A549 (cell line): ENCODE measurements around the gene ADI1. TPM values are rescaled to one million over a fixed set of nuclear protein-coding genes. Genes with fewer than 3 reads are reported as not detected.

Experiments used
- ATAC-seq, 2 experiments: fragments of 200-7000 bp in 1 of 2; fragments of >200 bp in 1 of 2; cut with Nextera tagmentation in 1 of 2; cut with Tn5 transposase in 1 of 2; 3 replicates each; pipeline versions ENCODE4 v1.8.0 to v1.9.1; 2018 to 2020; ENCODE audit warnings: mild to moderate bottlenecking in 1 of 2, moderate library complexity in 1 of 2
- CTCF ChIA-PET: fragments of 300-600 bp; sonication (Branson Sonifier 250); formaldehyde crosslinking; extraction: SDS; loops from one replicate; lab custom pipeline; 2021; ENCODE audit warnings: antibody characterized with exemption, inconsistent platforms; lab: Yijun Ruan, JAX
- POLR2A ChIA-PET: fragments of 350-600 bp; formaldehyde crosslinking; extraction: SDS; loops from one replicate; lab custom pipeline; 2021; ENCODE audit warnings: antibody characterized with exemption, inconsistent platforms; lab: Yijun Ruan, JAX
- DNase-seq, 2 experiments: peaks; one replicate each; pipeline versions ENCODE4 v3.0.0 to v3.0.0-alpha.2; 2011 to 2016; ENCODE audit warnings: low read depth in 1 of 2, low spot score in 1 of 2
- FAIRE-seq: peaks from 2 replicates; lab custom pipeline; 2011; peaks lifted over from hg19 to GRCh38; lab: Jason Lieb, UNC
- H3K27ac ChIP-seq, 2 experiments: fragments of >200 bp; sonication (Bioruptor Twin); formaldehyde crosslinking; 3 replicates each; pipeline ENCODE4 v1.5.1; 2016 to 2017
- H3K4me1 ChIP-seq: fragments of >200 bp; sonication (Bioruptor Twin); formaldehyde crosslinking; 3 replicates; pipeline ENCODE4 v1.6.1; 2016
- H3K4me2 ChIP-seq: fragments of >200 bp; sonication (Bioruptor Twin); formaldehyde crosslinking; 3 replicates; pipeline ENCODE4 v1.6.1; 2016
- H3K4me3 ChIP-seq: fragments of >200 bp; sonication (Bioruptor Twin); formaldehyde crosslinking; 3 replicates; pipeline ENCODE4 v1.5.1; 2016
- H3K9me3 ChIP-seq: fragments of >200 bp; sonication (Bioruptor Twin); formaldehyde crosslinking; 3 replicates; pipeline ENCODE4 v1.6.1; 2016
- BCL3 ChIP-seq: fragments of >200 bp; sonication (Bioruptor Twin); formaldehyde crosslinking; IDR thresholded peaks from 3 replicates; pipeline ENCODE4 v1.6.1; 2016
- BHLHE40 ChIP-seq: IDR thresholded peaks from 2 replicates; pipeline ENCODE4 v1.6.1; 2012; ENCODE audit warnings: low read depth, low read length, inconsistent platforms
- CBX2 ChIP-seq: fragments of 200-600 bp; sonication (generic); IDR thresholded peaks from 2 replicates; pipeline ENCODE4 v1.6.1; 2016; ENCODE audit warnings: low read depth, mild to moderate bottlenecking, borderline replicate concordance
- CBX8 ChIP-seq: fragments of 200-600 bp; sonication (generic); IDR thresholded peaks from 2 replicates; pipeline ENCODE4 v1.6.1; 2016
- CHD2 ChIP-seq: fragments of 150-350 bp; IDR thresholded peaks from 2 replicates; pipeline ENCODE4 v1.6.1; 2014; ENCODE audit warnings: low read length; ENCODE audit not compliant: partially characterized antibody
- CHD4 ChIP-seq: fragments of 200-600 bp; sonication (generic); IDR thresholded peaks from 2 replicates; pipeline ENCODE4 v1.6.1; 2016; ENCODE audit warnings: antibody characterized with exemption, mild to moderate bottlenecking, borderline replicate concordance
- CTCF ChIP-seq: fragments of >200 bp; sonication (Bioruptor Twin); formaldehyde crosslinking; IDR thresholded peaks from 3 replicates; pipeline ENCODE4 v1.5.1; 2016
- EHF ChIP-seq: fragments of 250-450 bp; sonication (Bioruptor Pico); IDR thresholded peaks from 2 replicates; pipeline ENCODE4 v1.5.0; 2020; ENCODE audit warnings: mild to moderate bottlenecking
- ELK1 ChIP-seq: fragments of 150-350 bp; IDR thresholded peaks from 2 replicates; pipeline ENCODE4 v1.6.1; 2014; ENCODE audit warnings: low read depth, mild to moderate bottlenecking, low read length
- EP300 ChIP-seq, 2 experiments: fragments of >200 bp; sonication (Bioruptor Twin); formaldehyde crosslinking; IDR thresholded peaks; 2 replicates in 1 of 2; 3 replicates in 1 of 2; pipeline ENCODE4 v1.6.1; 2016 to 2017
- ESRRA ChIP-seq: fragments of 150-350 bp; IDR thresholded peaks from 2 replicates; pipeline ENCODE4 v1.6.1; 2014; ENCODE audit warnings: mild to moderate bottlenecking, low read length, borderline replicate concordance
- FOSL2 ChIP-seq, 2 experiments: fragments of 450-650 bp in 1 of 2; fragments of >200 bp in 1 of 2; sonication (Bioruptor Twin) in 1 of 2; formaldehyde crosslinking; IDR thresholded peaks; 2 replicates each; pipeline versions ENCODE4 v1.5.0 to v1.6.1; 2016 to 2020; ENCODE audit warnings: mild to moderate bottlenecking in 1 of 2, moderate library complexity in 1 of 2
- HDAC2 ChIP-seq: fragments of 200-600 bp; sonication (generic); IDR thresholded peaks from 2 replicates; pipeline ENCODE4 v1.6.1; 2016
- HOXB13 ChIP-seq: fragments of 250-450 bp; sonication (Bioruptor Pico); IDR thresholded peaks from 2 replicates; pipeline ENCODE4 v1.5.0; 2020; ENCODE audit warnings: low read depth, mild to moderate bottlenecking, moderate library complexity
- JUN ChIP-seq, 2 experiments: fragments of >200 bp; sonication (Bioruptor Twin); formaldehyde crosslinking; IDR thresholded peaks; 2 replicates in 1 of 2; 3 replicates in 1 of 2; pipeline ENCODE4 v1.6.1; 2016 to 2017
- JUNB ChIP-seq: fragments of >200 bp; sonication (Bioruptor Twin); formaldehyde crosslinking; IDR thresholded peaks from 2 replicates; pipeline ENCODE4 v1.6.1; 2016
- KDM1A ChIP-seq: fragments of 200-600 bp; sonication (generic); IDR thresholded peaks from 2 replicates; pipeline ENCODE4 v1.6.1; 2016; ENCODE audit warnings: low read depth, mild to moderate bottlenecking
- NPAS2 ChIP-seq: fragments of 250-450 bp; sonication (Bioruptor Pico); IDR thresholded peaks from 2 replicates; pipeline ENCODE4 v1.8.0; 2022; ENCODE audit warnings: mild to moderate bottlenecking, moderate library complexity, borderline replicate concordance
- POLR2A ChIP-seq: IDR thresholded peaks from 2 replicates; pipeline ENCODE4 v1.6.1; 2012; ENCODE audit warnings: mild to moderate bottlenecking, low read length
- RARB ChIP-seq: fragments of 250-450 bp; sonication (Bioruptor Pico); IDR thresholded peaks from 2 replicates; pipeline ENCODE4 v1.8.0; 2021; ENCODE audit warnings: mild to moderate bottlenecking, moderate library complexity
- REST ChIP-seq: fragments of 200-600 bp; sonication (generic); IDR thresholded peaks from 2 replicates; pipeline ENCODE4 v1.6.1; 2016; ENCODE audit warnings: antibody characterized with exemption, mild to moderate bottlenecking, moderate library complexity
- RNF2 ChIP-seq: fragments of 200-600 bp; sonication (generic); IDR thresholded peaks from 2 replicates; pipeline ENCODE4 v1.6.1; 2016; ENCODE audit warnings: low read depth, mild to moderate bottlenecking, antibody characterized with exemption, moderate library complexity, borderline replicate concordance
- TFCP2L1 ChIP-seq: fragments of 250-450 bp; sonication (Bioruptor Pico); IDR thresholded peaks from 2 replicates; pipeline ENCODE4 v1.5.0; 2021; ENCODE audit warnings: mild to moderate bottlenecking
- ZNF302 ChIP-seq: fragments of 250-450 bp; sonication (Bioruptor Pico); IDR thresholded peaks from 2 replicates; pipeline ENCODE4 v1.9.0; 2021; ENCODE audit warnings: inconsistent platforms, mild to moderate bottlenecking, moderate library complexity
- ZSCAN20 ChIP-seq: fragments of 250-450 bp; sonication (Bioruptor Pico); IDR thresholded peaks from 2 replicates; pipeline ENCODE4 v1.8.0; 2022; ENCODE audit warnings: mild to moderate bottlenecking, moderate library complexity
- WGBS: methylation state at CpG from one replicate; pipeline ENCODE4 v1.1.6; 2017; ENCODE audit errors: missing lambda C conversion rate; 5-methylcytosine and 5-hydroxymethylcytosine counted together
- polyA plus RNA-seq, 4 experiments: library from polyadenylated mRNA; depleted of rRNA in 3 of 4; stranded (reverse); fragments of >200 nt; fragmentation: RNase III in 1 of 4; extraction: RNeasy Plus Mini Kit Qiagen cat#74134 plus additional on column Dnase treatment in 1 of 4; gene quantifications; 2 replicates in 3 of 4; 3 replicates in 1 of 4; pipeline ENCODE4 v1.2.3, GENCODE V29; 2011 to 2017
- TF ChIP-seq, protein P1 (sequence below): IDR thresholded peaks from 2 replicates; pipeline ENCODE4 v1.6.1; 2012
- TF ChIP-seq, protein P2 (sequence below): IDR thresholded peaks from 2 replicates; pipeline ENCODE4 v1.6.1; 2012; ENCODE audit warnings: low read depth, borderline replicate concordance

The ADI1 gene
- polyA plus RNA-seq, 2 of the 4 experiments (the other 2 are of a cell fraction): 47.9 to 84.6 TPM

GRCh38 chr2:3450385-3451010, 68.8 kb downstream of the ADI1 start:
- POLR2A ChIA-PET: no interaction called here
- Histone ChIP-seq H3K4me1 (no peaks in the 10 kb centered on the region), H3K27ac (no peak overlapping the region), H3K4me3 (no peak overlapping the region), H3K9me3 (no peaks in the 10 kb centered on the region), H3K4me2 (no peak overlapping the region)
- ATAC-seq (no peak), FAIRE-seq (no peak), DNase-seq (no peak)
- TF ChIP-seq HDAC2 (no peak), ESRRA (no peak), JUN (IDR thresholded peaks at IDR 0.05) (no peak), HOXB13 (CRISPR knock-in tag) (no peak), NPAS2 (CRISPR knock-in tag) (no peak), CHD4 (no peak), EHF (CRISPR knock-in tag) (no peak), TFCP2L1 (CRISPR knock-in tag) (no peak), ZSCAN20 (CRISPR knock-in tag) (no peak), CBX8 (no peak), RARB (CRISPR knock-in tag) (no peak), EP300 (IDR thresholded peaks at IDR 0.05) (no peak), RNF2 (no peak), BCL3 (no peak), CTCF (no peak), REST (no peak), BHLHE40 (no peak)
- TF ChIP-seq, protein P1, sequence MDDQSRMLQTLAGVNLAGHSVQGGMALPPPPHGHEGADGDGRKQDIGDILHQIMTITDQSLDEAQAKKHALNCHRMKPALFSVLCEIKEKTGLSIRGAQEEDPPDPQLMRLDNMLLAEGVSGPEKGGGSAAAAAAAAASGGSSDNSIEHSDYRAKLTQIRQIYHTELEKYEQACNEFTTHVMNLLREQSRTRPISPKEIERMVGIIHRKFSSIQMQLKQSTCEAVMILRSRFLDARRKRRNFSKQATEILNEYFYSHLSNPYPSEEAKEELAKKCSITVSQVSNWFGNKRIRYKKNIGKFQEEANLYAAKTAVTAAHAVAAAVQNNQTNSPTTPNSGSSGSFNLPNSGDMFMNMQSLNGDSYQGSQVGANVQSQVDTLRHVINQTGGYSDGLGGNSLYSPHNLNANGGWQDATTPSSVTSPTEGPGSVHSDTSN: no peak
- CTCF ChIA-PET: interaction anchor here (0.6 to 4.9 kb wide), 3 partner anchors 13 to 172 kb away, joined by 3 to 64 read pairs (median 4); no protein-coding TSS in a partner anchor
- 92% methylated on average over 15 of the region's 16 CpGs for WGBS

DNA sequence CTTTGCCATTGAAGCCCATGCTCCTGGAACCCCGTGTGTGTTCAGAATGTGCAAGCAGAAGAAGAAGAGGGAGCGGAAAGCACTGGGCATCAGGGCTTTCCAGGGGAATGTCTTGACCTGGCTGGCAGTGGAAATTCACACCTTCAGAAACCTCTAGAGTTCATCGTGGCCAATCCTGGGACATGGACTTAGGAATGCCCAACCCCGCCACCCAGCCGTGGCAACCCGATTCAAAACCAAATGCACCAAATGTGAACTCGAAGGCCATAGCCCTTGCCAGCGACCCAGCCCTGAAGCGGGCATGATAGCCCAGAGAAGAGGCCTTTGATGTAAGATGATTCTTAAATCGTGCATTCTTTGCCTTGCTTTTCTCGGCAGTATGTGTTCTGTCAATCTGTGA, 69.4 kb downstream of the ADI1 start:
- FAIRE-seq (no peak), DNase-seq (no peak), ATAC-seq (no peak)
- Histone ChIP-seq H3K4me1 (no peaks in the 10 kb centered on the region), H3K27ac (no peak overlapping the region), H3K4me3 (no peak overlapping the region), H3K4me2 (no peak overlapping the region), H3K9me3 (no peaks in the 10 kb centered on the region)
- WGBS: 89% methylated on average over 11 of the region's 11 CpGs
- ChIA-PET CTCF (interaction anchor here (1.0 to 4.9 kb wide), 3 partner anchors 11 to 26 kb away, joined by 4 to 64 read pairs (median 28); no protein-coding TSS in a partner anchor), POLR2A (no interaction called here)
- TF ChIP-seq KDM1A (no peak), FOSL2 (IDR thresholded peaks at IDR 0.05) (no peak), FOSL2 (CRISPR knock-in tag; IDR thresholded peaks at IDR 0.05) (no peak), POLR2A (no peak), CBX2 (no peak), BHLHE40 (no peak), JUNB (no peak), ZNF302 (CRISPR knock-in tag) (no peak), RARB (CRISPR knock-in tag) (no peak), CHD2 (no peak), HOXB13 (CRISPR knock-in tag) (no peak), ELK1 (no peak)
- TF ChIP-seq, protein P2, sequence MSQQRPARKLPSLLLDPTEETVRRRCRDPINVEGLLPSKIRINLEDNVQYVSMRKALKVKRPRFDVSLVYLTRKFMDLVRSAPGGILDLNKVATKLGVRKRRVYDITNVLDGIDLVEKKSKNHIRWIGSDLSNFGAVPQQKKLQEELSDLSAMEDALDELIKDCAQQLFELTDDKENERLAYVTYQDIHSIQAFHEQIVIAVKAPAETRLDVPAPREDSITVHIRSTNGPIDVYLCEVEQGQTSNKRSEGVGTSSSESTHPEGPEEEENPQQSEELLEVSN: no peak
